A549 (cell line): ENCODE measurements around the gene SENP5.
"Not testable (repeated sequence)": the region's sequence is repeated elsewhere in the genome, so short reads cannot be mapped to it uniquely, and the experiment has no call there.

Experiments used
- BHLHE40 ChIP-seq: IDR thresholded peaks from 2 replicates; pipeline ENCODE4 v1.6.1; 2012; ENCODE audit warnings: low read depth, low read length, inconsistent platforms
- CTCF ChIP-seq: fragments of >200 bp; sonication (Bioruptor Twin); formaldehyde crosslinking; IDR thresholded peaks from 3 replicates; pipeline ENCODE4 v1.5.1; 2016
- POLR2A ChIP-seq: IDR thresholded peaks from 2 replicates; pipeline ENCODE4 v1.6.1; 2012; ENCODE audit warnings: mild to moderate bottlenecking, low read length
- TF ChIP-seq, protein P1 (sequence below): fragments of 200-600 bp; sonication (generic); IDR thresholded peaks from 2 replicates; pipeline ENCODE4 v1.6.1; 2016; ENCODE audit warnings: antibody characterized with exemption, mild to moderate bottlenecking, moderate library complexity

DNA sequence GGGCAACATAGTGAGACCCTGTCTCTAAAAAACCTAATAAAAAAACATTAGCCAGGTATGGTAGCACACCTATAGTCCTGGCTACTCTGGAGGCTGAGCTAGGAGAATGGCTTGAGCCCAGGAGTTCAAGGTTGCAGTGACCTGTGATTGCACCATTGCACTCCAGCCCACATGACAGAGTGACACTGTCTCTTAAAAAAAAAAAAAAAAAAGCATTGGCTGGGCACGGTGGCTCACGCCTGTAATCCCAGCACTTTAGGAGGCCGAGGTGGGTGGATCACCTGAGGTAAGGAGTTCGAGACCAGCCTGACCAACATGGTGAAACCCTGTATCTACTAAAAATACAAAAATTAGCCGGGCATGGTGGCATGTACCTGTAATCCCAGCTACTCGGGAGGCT is 28.4 kb upstream of the SENP5 start:
- not testable (repeated sequence) for TF ChIP-seq BHLHE40, POLR2A, CTCF
- TF ChIP-seq, protein P1, sequence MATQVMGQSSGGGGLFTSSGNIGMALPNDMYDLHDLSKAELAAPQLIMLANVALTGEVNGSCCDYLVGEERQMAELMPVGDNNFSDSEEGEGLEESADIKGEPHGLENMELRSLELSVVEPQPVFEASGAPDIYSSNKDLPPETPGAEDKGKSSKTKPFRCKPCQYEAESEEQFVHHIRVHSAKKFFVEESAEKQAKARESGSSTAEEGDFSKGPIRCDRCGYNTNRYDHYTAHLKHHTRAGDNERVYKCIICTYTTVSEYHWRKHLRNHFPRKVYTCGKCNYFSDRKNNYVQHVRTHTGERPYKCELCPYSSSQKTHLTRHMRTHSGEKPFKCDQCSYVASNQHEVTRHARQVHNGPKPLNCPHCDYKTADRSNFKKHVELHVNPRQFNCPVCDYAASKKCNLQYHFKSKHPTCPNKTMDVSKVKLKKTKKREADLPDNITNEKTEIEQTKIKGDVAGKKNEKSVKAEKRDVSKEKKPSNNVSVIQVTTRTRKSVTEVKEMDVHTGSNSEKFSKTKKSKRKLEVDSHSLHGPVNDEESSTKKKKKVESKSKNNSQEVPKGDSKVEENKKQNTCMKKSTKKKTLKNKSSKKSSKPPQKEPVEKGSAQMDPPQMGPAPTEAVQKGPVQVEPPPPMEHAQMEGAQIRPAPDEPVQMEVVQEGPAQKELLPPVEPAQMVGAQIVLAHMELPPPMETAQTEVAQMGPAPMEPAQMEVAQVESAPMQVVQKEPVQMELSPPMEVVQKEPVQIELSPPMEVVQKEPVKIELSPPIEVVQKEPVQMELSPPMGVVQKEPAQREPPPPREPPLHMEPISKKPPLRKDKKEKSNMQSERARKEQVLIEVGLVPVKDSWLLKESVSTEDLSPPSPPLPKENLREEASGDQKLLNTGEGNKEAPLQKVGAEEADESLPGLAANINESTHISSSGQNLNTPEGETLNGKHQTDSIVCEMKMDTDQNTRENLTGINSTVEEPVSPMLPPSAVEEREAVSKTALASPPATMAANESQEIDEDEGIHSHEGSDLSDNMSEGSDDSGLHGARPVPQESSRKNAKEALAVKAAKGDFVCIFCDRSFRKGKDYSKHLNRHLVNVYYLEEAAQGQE = not testable (repeated sequence)
